Upper lobe of left lung (tissue), 4 donors: Measurements from ENCODE around the gene TENT5A.

Source experiments
- EP300 ChIP-seq, 4 donors: sonication (generic); formaldehyde crosslinking; IDR thresholded peaks; one replicate each; pipeline ENCODE4 v1.5.1; 2017; ENCODE audit warnings: antibody characterized with exemption in 4 of 4, control low read depth in 2 of 4
- POLR2AphosphoS5 ChIP-seq, 2 donors: sonication (generic); formaldehyde crosslinking; IDR thresholded peaks; one replicate each; pipeline ENCODE4 v1.5.1; 2017; ENCODE audit warnings: antibody characterized with exemption in 2 of 2
- TF ChIP-seq, protein P1 (sequence below), 6 experiments: fragments of 450-650 bp in 4 of 6; fragments of 200-600 bp in 2 of 6; sonication (generic) in 2 of 6; IDR thresholded peaks; one replicate each; pipeline ENCODE4 v1.5.1; 2016 to 2019; ENCODE audit warnings: antibody characterized with exemption in 6 of 6

DNA sequence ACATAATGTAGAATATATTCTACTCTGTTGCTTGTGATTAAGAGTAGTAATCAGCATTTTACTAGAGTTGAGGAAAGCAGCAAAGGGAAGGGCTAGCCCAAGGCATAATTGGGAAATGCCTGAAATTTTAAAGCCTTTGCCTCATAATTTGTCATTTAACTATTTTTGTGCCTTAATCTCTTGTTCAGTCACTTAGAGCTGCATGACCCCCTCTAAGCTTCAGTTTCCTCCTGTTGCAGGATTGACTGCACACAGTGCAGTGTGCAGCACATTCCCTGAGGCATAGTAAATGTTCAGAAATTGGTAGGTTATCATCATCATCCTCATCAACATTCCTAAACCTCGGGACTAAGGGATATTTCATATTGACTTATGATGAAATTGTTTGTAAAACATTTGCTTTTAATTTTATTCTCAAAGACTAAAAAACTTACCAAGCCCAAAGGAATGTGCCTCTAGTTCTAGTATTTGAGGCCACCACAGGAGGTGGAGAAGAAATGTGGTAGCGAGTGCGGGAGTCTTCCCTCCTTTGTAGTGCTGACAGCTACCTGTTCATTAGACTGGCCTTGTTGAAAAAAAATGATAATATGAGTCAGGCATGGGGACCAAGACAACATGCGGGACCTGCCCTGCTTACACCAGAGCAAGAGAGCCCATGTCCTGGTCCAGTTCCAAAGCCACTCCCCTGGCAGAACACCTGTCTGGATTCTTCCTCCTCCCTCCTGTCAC, 14.8 kb upstream of the TENT5A start:
- TF ChIP-seq, protein P1, sequence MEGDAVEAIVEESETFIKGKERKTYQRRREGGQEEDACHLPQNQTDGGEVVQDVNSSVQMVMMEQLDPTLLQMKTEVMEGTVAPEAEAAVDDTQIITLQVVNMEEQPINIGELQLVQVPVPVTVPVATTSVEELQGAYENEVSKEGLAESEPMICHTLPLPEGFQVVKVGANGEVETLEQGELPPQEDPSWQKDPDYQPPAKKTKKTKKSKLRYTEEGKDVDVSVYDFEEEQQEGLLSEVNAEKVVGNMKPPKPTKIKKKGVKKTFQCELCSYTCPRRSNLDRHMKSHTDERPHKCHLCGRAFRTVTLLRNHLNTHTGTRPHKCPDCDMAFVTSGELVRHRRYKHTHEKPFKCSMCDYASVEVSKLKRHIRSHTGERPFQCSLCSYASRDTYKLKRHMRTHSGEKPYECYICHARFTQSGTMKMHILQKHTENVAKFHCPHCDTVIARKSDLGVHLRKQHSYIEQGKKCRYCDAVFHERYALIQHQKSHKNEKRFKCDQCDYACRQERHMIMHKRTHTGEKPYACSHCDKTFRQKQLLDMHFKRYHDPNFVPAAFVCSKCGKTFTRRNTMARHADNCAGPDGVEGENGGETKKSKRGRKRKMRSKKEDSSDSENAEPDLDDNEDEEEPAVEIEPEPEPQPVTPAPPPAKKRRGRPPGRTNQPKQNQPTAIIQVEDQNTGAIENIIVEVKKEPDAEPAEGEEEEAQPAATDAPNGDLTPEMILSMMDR (IDR thresholded peaks at IDR 0.05): no peak
- no peak for TF ChIP-seq POLR2AphosphoS5 (IDR thresholded peaks at IDR 0.05)
- no peak for TF ChIP-seq EP300 (IDR thresholded peaks at IDR 0.05)
